AG08395 (cell line): ENCODE measurements around the gene AZU1.
"Not testable (repeated sequence)": the region's sequence is repeated elsewhere in the genome, so short reads cannot be mapped to it uniquely, and the experiment has no call there.

Source experiments
- DNase-seq: peaks from one replicate; pipeline ENCODE4 v3.0.0; 2012; ENCODE audit warnings: mixed read lengths, low spot score

The AZU1 gene

DNA sequence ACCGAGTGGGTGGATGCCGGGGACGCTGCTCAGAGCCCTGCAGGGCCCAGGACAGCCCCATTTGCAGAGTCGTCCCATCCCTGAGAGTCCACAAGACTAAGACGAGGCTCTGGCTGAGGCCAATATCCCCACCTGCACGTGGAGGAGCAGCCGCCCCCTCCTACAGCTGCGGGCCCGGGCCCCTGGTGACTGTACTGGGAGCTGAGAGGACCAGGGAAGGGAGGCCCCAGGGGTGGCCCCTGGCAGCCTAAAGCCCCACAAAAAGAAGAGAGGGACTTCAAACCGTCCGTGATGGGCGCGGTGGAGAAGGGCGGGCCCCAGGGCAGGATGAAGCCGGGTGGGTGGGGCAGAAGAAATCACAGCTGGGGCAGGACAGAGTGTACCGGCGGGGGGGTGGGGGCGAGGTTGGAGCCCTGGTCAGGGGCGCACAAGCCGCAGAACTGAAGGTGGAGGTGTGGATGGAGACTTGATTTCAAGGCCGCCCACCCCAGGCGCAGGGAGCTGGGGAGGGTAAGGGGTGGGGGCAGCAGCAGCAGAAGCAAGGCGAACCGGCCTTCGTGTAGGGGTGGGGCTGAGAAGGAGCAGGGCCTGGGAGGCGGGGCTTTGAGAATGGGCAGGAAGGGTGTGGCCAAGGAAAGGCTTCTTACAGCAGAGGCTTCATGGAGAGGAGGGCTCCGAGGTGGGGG lies 44.8 kb downstream of the AZU1 start:
- peak; percentile 78 for DNase-seq

DNA sequence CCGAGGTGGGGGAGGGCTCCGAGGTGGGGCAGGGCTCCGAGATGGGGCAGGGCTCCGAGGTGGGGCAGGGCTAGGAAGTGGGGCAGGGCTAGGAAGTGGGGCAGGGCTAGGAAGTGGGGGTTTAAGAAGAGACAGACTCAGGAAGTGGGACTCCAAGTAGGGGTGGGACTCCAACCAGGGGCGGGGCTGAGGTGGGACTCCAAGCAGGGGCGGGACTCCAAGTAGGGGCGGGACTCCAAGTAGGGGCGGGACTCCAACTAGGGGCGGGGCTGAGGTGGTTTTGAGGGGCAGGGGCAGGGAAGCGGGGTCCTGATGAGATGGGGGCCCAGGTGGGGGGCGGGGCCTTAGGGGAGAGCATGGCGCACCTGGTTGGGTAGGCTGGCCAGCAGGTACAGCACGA lies 45.4 kb downstream of the AZU1 start:
- DNase-seq = peak; percentile 68

DNA sequence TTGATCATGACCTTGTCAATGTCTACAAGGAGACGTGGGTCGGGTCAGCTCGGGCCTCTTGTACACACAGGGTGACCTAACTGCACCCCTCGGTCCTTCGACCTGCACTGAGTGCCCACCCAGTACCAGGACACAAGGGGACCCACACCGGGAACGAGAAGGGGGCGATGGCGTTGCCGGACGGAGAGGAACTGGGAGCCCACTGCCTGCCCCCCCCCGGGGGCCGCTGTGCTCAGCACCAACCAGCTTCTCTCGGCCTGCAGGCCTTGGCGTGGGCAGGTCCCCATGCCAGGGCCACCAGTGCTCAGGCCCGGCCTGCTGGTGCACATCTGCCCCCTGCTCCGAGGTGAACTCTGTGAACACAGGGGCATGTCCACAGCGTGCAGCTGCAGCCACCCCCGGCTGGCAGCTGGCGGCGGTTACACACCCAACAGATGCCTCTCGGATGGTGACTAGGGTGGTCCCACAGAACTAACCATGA lies 46.0 kb downstream of the AZU1 start:
- no peak for DNase-seq

DNA sequence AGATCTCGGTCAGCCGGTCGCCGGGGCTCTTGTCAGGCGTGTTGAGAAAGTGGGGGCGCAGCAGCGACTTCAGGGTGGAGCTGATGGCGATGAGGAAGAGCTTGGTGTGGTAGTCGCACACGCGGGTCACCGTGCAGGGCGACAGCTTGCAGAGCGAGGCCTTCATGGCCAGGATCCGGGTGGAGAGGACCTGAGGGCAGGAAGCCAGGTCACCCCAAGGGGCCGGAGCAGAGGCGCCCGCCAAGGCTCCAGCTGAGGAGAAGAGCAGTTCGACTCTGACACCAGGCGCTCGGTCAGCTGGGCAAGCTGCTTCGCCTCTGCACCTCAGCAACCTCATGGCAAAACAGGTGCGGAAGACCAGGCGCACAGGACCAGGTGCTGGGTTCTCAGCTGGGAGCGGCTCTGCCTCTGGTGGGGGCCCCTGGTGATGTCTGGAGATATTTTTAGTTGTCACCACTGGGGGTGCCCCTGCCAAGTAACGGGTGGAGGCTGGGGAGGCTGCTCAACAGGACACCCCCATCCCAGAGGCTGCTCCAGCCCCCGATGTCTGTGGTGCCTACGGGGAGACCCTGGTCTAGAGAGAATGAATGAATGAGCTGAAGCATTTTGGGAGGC lies 47.7 kb downstream of the AZU1 start:
- no peak for DNase-seq

DNA sequence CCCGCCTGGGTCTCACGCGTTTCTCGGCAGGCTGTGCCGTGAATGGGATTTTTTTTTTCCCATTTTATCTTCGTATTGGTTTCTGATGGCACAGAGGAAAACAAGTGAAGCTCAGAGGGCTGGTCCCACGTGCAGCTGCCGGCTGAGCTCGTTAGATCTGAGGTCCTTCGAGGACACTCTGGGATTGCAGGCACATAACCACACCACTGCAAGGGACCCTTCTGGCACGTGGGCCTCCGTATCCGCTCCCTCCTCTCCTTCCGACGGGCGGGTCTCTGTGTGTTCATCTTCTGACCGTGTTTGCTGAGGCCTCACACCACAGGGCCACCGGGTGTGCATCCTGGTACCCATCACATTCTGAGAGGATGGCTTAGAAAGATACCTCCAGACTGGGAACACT lies 48.5 kb downstream of the AZU1 start:
- no peak for DNase-seq

DNA sequence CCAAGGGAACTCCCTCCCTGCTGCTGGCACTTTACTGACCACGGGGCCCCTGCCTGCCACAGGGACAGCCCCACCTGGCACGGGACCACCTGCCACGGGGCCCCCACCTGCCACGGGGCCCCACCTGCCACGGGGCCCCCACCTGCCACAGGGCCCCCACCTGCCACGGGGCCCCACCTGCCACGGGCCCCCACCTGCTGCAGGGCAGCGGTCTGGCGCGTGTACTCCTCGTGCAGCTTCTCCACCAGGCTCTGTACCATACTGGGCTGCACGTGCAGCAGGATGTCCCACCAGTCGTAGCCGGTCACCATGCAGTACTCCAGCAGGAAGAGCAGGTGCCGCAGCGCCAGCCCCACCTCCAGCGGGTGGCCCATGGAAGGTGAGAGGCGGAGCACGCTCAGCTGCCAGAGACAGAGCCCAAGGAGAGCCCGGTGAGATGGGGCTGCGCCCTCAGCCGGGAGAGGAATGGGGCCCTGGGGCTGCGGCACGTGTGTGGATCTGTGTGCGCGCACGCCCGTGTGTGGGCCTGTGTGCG lies 49.2 kb downstream of the AZU1 start:
- no peak for DNase-seq

DNA sequence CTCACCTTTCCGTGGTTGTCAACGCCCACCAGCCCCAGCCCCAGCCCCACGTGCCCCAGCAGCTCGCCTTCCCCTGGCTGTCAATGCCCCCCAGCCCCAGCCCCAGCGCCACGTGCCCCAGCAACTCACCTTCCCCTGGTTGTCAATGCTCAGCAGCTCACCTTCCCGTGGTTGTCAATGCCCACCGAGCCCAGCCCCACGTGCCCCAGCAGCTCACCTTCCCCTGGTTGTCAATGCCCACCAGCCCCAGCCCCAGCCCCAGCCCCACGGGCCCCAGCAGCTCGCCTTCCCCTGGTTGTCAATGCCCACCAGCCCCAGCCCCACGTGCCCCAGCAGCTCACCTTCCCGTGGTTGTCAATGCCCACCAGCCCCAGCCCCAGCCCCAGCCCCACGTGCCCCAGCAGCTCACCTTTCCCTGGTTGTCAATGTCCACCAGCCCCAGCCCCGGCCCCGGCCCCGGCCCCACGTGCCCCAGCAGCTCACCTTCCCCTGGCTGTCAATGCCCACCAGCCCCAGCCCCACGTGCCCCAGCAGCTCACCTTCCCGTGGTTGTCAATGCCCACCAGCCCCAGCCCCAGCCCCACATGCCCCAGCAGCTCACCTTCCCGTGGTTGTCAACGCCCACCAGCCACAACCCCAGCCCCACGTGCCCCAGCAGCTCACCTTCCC lies 50.5 kb downstream of the AZU1 start:
- DNase-seq = not testable (repeated sequence)

DNA sequence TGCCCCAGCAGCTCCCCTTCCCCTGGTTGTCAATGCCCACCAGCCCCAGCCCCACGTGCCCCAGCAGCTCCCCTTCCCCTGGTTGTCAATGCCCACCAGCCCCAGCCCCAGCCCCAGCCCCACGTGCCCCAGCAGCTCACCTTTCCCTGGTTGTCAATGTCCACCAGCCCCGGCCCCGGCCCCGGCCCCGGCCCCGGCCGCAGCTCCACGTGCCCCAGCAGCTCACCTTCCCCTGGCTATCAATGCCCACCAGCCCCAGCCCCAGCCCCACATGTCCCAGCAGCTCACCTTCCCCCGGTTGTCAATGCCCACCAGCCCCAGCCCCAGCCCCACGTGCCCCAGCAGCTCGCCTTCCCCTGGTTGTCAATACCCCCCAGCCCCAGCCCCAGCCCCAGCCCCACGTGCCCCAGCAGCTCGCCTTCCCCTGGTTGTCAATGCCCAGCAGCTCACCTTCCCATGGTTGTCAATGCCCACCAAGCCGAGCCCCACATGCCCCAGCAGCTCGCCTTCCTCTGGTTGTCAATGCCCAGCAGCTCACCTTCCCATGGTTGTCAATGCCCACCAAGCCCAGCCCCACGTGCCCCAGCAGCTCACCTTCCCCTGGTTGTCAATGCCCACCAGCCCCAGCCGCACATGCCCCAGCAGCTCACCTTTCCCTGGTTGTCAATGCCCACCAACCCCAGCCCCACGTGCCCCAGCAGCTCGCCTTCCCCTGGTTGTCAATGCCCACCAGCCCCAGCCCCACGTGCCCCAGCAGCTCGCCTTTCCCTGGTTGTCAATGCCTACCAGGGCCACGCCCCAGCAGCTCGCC lies 51.3 kb downstream of the AZU1 start:
- DNase-seq = not testable (repeated sequence)

DNA sequence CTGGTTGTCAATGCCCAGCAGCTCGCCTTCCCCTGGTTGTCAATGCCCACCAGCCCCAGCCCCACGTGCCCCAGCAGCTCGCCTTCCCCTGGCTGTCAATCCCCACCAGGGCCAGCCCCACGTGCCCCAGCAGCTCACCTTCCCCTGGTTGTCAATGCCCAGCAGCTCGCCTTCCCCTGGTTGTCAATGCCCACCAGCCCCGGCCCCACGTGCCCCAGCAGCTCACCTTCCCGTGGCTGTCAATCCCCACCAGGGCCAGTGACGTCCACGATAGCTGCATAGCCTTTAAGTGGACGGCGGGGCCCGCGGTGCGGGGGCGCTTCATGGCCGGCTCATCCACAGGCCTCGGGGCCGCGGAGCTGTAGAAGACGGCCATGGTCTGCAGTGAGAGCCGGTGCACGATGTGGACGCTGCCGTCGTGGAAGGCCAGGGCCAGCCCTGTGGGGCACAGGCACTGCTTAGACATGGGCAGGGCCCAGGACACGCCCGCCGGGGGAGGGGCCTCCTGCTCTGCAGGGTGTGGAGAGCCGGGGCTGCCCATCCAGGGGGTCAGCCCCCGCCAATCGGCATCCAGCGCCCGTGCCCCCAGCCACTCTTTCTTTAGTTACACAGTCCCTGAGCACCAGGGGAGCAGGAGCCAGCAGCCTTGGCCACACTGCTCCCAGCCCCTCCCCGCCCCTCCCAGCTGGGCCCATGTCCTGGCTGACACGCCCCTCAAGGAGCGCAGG lies 52.2 kb downstream of the AZU1 start:
- no peak for DNase-seq
